ENCODE measurements around the gene SSBP4. TPM values are rescaled to one million over a fixed set of nuclear protein-coding genes. Genes with fewer than 3 reads are reported as not detected.

SSBP4 gene
- total and polyA plus RNA-seq, 4 donors: 31.7 to 95.3 (median 72.4) TPM

DNA sequence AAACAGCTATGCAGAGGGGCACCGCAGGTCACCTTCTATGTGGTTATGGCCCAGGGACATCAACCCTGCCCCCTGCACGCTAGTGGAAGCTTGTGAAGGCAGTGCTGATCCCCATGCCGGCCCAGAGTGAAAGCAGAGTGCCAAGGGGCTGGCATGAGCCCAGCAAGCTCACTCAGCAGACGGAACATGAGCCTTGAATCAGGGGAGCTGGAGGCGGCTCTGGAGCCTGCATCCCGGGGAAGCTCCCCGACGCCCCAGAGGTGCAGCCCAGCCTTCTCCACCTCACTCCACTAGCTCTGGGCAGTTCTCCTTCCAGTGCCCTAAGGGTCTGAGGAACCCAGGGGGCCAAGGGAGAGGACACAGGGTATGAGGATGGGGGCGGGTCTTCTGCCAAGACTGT lies 37.8 kb downstream of the SSBP4 start:
- WGBS, 2 donors: 81 to 89% methylated on average over 9 of the region's 9 CpGs
- no peak for ATAC-seq (ENCODE audit: insufficient read depth, low FRiP score)
- H3K9me3 ChIP-seq (ENCODE audit: control insufficient read depth in 4 of 4, insufficient read depth in 3 of 4, low read length in 3 of 4): no peaks in the 10 kb centered on the region

DNA sequence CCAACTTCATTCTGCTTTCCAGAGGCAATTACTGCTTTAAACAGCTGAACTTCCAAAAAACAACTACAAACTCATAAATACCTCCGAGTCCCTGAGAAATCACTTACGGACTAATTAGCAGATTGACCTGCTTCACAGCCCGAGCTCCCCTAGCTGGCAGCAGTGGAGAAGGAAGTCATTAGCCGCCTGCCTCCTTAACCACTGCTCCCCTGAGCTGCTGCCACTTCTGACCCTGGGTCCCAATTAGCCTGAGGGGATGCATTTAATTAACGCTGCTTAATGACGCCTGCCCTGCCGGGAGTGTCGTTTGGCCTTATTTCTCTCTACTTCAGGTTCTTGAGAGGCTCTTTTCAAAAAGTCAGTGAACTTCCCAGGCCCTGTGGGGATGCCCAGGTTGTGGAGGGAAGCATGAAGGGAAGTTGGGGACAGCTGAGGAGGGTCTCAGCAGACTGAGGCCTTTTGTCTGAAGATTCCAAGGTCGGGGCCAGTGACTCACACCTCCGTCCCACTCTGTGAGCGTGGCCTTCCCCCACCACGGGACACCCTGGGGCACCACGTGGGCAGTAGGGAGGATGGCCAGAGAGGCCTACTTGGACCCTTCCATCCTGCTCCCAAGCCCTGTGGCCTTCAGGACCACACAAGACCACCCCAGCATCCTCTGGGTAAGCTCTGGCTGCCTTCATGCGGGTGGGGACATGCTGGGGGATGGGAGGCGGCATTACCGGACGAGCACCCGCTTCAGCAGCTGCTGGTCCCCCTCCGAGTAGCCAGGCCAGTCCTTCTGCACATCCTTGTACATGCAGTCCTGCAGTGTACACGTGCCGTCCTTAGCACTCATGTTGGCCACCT lies 38.5 kb downstream of the SSBP4 start:
- H3K9me3 ChIP-seq (ENCODE audit: control insufficient read depth in 4 of 4, insufficient read depth in 3 of 4, low read length in 3 of 4): no peaks in the 10 kb centered on the region
- DNase-seq (no peak), ATAC-seq (ENCODE audit: insufficient read depth, low FRiP score) (no peak)
- H3K4me1 ChIP-seq (ENCODE audit: control insufficient read depth in 5 of 5, insufficient read depth in 5 of 5, low read length in 5 of 5): peaks cover 3 to 18% (median 8%) of the 10 kb centered on the region in 5 donors
- peaks cover 0 to 51% (median 17%) of the 10 kb centered on the region in 4 donors for H3K36me3 ChIP-seq (ENCODE audit: control insufficient read depth in 4 of 4, insufficient read depth in 4 of 4, low read length in 4 of 4)
- no peak overlapping the region for H3K4me3 ChIP-seq
- TF ChIP-seq, protein P1, sequence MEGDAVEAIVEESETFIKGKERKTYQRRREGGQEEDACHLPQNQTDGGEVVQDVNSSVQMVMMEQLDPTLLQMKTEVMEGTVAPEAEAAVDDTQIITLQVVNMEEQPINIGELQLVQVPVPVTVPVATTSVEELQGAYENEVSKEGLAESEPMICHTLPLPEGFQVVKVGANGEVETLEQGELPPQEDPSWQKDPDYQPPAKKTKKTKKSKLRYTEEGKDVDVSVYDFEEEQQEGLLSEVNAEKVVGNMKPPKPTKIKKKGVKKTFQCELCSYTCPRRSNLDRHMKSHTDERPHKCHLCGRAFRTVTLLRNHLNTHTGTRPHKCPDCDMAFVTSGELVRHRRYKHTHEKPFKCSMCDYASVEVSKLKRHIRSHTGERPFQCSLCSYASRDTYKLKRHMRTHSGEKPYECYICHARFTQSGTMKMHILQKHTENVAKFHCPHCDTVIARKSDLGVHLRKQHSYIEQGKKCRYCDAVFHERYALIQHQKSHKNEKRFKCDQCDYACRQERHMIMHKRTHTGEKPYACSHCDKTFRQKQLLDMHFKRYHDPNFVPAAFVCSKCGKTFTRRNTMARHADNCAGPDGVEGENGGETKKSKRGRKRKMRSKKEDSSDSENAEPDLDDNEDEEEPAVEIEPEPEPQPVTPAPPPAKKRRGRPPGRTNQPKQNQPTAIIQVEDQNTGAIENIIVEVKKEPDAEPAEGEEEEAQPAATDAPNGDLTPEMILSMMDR (IDR thresholded peaks at IDR 0.05; ENCODE audit: control extremely low read depth, extremely low read depth): no peak
- H3K9ac ChIP-seq (ENCODE audit: insufficient read depth in 1 of 2, low read length in 2 of 2): no peak overlapping the region
- no peaks in the 10 kb centered on the region for H3K27me3 ChIP-seq (ENCODE audit: control insufficient read depth in 3 of 3, insufficient read depth in 3 of 3, low read length in 2 of 3)
- 90 to 95% methylated on average over 21 of the region's 21 CpGs for WGBS, 2 donors
- no peak overlapping the region for H3K27ac ChIP-seq (ENCODE audit: low read depth in 1 of 2, low read length in 1 of 2)

More for the DNA sequence above, 37.8 kb downstream of the SSBP4 start:
- H3K4me3 ChIP-seq: no peak overlapping the region
- H3K27ac ChIP-seq (ENCODE audit: low read depth in 1 of 2, low read length in 1 of 2): no peak overlapping the region
- H3K36me3 ChIP-seq (ENCODE audit: control insufficient read depth in 4 of 4, insufficient read depth in 4 of 4, low read length in 4 of 4): peaks cover 0 to 57% (median 16%) of the 10 kb centered on the region in 4 donors
- no peaks in the 10 kb centered on the region for H3K27me3 ChIP-seq (ENCODE audit: control insufficient read depth in 3 of 3, insufficient read depth in 3 of 3, low read length in 2 of 3)
- peak in 2 of 3 donors; percentile 21 to 34 for DNase-seq
- no peak overlapping the region for H3K9ac ChIP-seq (ENCODE audit: insufficient read depth in 1 of 2, low read length in 2 of 2)
- TF ChIP-seq, protein P1 (IDR thresholded peaks at IDR 0.05; ENCODE audit: control extremely low read depth, extremely low read depth): no peak
- H3K4me1 ChIP-seq (ENCODE audit: control insufficient read depth in 5 of 5, insufficient read depth in 5 of 5, low read length in 5 of 5): peaks cover 3 to 18% (median 8%) of the 10 kb centered on the region in 5 donors

DNA sequence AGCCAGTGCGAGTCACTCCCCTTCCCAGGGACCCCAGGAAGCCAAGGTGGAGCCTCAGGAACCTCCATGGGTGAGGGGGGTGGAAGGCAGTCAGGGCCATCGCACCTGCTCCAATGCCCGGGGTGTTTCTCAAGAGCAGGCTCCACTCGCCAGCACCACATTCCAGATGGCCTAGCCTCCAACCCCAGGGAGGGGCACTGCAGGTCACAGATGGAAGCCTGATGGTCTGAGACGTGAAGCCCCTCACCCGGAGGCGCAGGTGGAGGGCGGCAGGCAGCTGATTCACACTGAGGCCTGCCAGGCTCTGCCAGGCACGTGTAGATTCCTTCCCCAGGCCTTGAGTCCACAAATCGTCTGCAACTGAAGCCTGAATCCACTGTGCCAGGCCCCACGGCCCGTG lies 41.7 kb downstream of the SSBP4 start:
- TF ChIP-seq, protein P1 (IDR thresholded peaks at IDR 0.05; ENCODE audit: control extremely low read depth, extremely low read depth): no peak
- DNase-seq (no peak), ATAC-seq (ENCODE audit: insufficient read depth, low FRiP score) (no peak)
- Histone ChIP-seq H3K27me3 (ENCODE audit: control insufficient read depth in 3 of 3, insufficient read depth in 3 of 3, low read length in 2 of 3) (no peaks in the 10 kb centered on the region), H3K27ac (ENCODE audit: low read depth in 1 of 2, low read length in 1 of 2) (peak overlapping the region in 1 of 2 donors; percentile 63), H3K9me3 (ENCODE audit: control insufficient read depth in 4 of 4, insufficient read depth in 3 of 4, low read length in 3 of 4) (no peaks in the 10 kb centered on the region), H3K9ac (ENCODE audit: insufficient read depth in 1 of 2, low read length in 2 of 2) (no peak overlapping the region), H3K36me3 (ENCODE audit: control insufficient read depth in 4 of 4, insufficient read depth in 4 of 4, low read length in 4 of 4) (peaks cover 0 to 59% (median 17%) of the 10 kb centered on the region in 4 donors), H3K4me1 (ENCODE audit: control insufficient read depth in 5 of 5, insufficient read depth in 5 of 5, low read length in 5 of 5) (peaks cover 3 to 37% (median 16%) of the 10 kb centered on the region in 5 donors), H3K4me3 (no peak overlapping the region)
- WGBS, 2 donors: 89 to 92% methylated on average over 12 of the region's 12 CpGs
